Measurements from ENCODE around the gene SYPL2. TPM values are rescaled to one million over a fixed set of nuclear protein-coding genes. Genes with fewer than 3 reads are reported as not detected.

Gene SYPL2
- total RNA-seq, 1 donor from 2014 or later = 1.5 TPM

- DNase-seq (no peak), ATAC-seq (no peak)
- intact Hi-C loops (cut with DNase I) = no loop called here
- Histone ChIP-seq H3K36me3 (no peaks in the 10 kb centered on the region), H3K27ac (no peak overlapping the region), H3K9me3 (no peaks in the 10 kb centered on the region), H3K4me1 (peaks cover 3% of the 10 kb centered on the region), H3K4me3 (no peak overlapping the region), H3K27me3 (ENCODE audit: low read depth) (no peaks in the 10 kb centered on the region)
- TF ChIP-seq, protein P1, sequence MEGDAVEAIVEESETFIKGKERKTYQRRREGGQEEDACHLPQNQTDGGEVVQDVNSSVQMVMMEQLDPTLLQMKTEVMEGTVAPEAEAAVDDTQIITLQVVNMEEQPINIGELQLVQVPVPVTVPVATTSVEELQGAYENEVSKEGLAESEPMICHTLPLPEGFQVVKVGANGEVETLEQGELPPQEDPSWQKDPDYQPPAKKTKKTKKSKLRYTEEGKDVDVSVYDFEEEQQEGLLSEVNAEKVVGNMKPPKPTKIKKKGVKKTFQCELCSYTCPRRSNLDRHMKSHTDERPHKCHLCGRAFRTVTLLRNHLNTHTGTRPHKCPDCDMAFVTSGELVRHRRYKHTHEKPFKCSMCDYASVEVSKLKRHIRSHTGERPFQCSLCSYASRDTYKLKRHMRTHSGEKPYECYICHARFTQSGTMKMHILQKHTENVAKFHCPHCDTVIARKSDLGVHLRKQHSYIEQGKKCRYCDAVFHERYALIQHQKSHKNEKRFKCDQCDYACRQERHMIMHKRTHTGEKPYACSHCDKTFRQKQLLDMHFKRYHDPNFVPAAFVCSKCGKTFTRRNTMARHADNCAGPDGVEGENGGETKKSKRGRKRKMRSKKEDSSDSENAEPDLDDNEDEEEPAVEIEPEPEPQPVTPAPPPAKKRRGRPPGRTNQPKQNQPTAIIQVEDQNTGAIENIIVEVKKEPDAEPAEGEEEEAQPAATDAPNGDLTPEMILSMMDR (IDR thresholded peaks at IDR 0.05) = no peak
Measured at GRCh38 chr1:109432336-109432735, 34.0 kb upstream of the SYPL2 start.

GRCh38 chr1:109433322-109433721 lies 33.0 kb upstream of the SYPL2 start:
- TF ChIP-seq, protein P1 (IDR thresholded peaks at IDR 0.05) = no peak
- intact Hi-C loops (cut with DNase I) = no loop called here

DNA sequence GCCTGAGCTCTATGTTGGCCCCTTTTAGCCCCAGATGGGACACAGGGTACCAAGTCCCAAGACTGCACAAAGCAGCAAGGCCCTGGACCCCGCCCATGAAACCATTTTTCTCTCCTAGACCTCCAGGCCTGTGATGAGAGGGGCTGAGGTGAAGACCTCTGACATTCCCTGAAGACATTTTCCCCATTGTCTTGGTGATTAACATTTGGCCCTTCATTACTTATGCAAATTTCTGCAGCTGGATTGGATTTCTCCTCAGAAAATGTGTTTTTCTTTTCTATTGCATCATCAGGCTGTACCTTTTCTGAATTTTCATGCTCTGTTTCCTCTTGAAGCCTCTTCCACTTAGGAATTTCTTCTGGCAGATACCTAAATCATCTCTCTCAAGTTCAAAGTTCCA lies 31.9 kb upstream of the SYPL2 start:
- H3K9me3 ChIP-seq = no peaks in the 10 kb centered on the region
- intact Hi-C loops (cut with DNase I) = no loop called here
- H3K4me1 ChIP-seq = no peaks in the 10 kb centered on the region
- no peak overlapping the region for H3K27ac ChIP-seq
- no peaks in the 10 kb centered on the region for H3K36me3 ChIP-seq
- no peaks in the 10 kb centered on the region for H3K27me3 ChIP-seq (ENCODE audit: low read depth)
- no peak overlapping the region for H3K4me3 ChIP-seq
- no peak for DNase-seq
- ATAC-seq = no peak
- TF ChIP-seq, protein P1 (IDR thresholded peaks at IDR 0.05) = no peak

More at GRCh38 chr1:109433322-109433721, 33.0 kb upstream of the SYPL2 start:
- Histone ChIP-seq H3K4me3 (no peak overlapping the region), H3K27ac (no peak overlapping the region), H3K27me3 (ENCODE audit: low read depth) (no peaks in the 10 kb centered on the region), H3K4me1 (no peaks in the 10 kb centered on the region), H3K36me3 (no peaks in the 10 kb centered on the region), H3K9me3 (no peaks in the 10 kb centered on the region)
- no peak for DNase-seq
- ATAC-seq = no peak

DNA sequence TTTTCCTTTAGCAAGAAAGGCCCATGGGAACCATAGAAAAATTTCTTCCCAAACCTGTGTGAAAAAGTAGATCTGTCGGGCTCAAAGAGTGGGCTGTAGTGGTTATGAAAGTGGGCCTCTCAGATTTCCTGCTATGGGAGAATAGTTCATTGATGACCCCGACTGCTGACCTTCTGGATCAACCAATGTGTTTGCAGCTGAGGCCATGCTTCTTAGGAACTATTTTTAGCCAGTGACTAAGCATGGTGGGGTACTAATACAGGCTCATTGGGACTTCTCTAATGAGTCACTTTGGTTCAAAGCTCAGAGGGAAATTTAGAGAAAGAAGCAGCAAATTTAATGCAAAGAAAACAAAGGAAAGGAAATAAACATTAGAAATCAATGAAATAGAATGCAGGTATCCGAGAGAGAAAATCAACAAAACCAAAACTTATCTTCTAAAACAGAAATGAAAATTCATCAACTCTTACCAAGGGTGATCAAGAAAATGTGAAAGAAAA lies 27.5 kb upstream of the SYPL2 start:
- no peak overlapping the region for H3K27ac ChIP-seq
- H3K9me3 ChIP-seq = no peaks in the 10 kb centered on the region
- no peaks in the 10 kb centered on the region for H3K36me3 ChIP-seq
- no peaks in the 10 kb centered on the region for H3K4me1 ChIP-seq
- no peak overlapping the region for H3K4me3 ChIP-seq
- ATAC-seq = no peak
- peaks cover 6% of the 10 kb centered on the region for H3K27me3 ChIP-seq (ENCODE audit: low read depth)
- intact Hi-C loops (cut with DNase I) = no loop called here
- DNase-seq = no peak
- TF ChIP-seq, protein P1 (IDR thresholded peaks at IDR 0.05) = no peak

DNA sequence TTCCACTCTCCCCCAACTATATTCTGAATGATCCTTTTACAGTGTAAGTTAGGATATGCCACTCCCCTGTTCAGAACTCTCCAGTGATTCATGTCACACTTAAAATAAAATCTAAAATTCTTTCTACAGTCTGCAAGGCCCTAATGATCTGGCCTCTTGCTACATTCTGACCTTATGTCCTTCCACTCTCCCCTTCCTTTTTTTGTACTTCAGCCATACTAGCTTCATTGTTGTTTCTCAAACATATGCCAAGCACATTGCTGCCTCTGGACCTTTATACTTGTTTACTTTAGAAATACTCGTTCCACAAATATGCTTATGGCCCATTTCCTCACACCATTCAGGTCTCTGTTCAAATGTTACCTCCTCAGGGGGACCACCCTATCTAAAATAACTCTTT lies 25.3 kb upstream of the SYPL2 start:
- intact Hi-C loops (cut with DNase I) = no loop called here

More for the DNA sequence above, 25.3 kb upstream of the SYPL2 start:
- Histone ChIP-seq H3K4me1 (no peaks in the 10 kb centered on the region), H3K9me3 (no peaks in the 10 kb centered on the region), H3K4me3 (no peak overlapping the region), H3K27ac (no peak overlapping the region), H3K36me3 (no peaks in the 10 kb centered on the region), H3K27me3 (ENCODE audit: low read depth) (peaks cover 10% of the 10 kb centered on the region)
- TF ChIP-seq, protein P1 (IDR thresholded peaks at IDR 0.05) = no peak
- no peak for DNase-seq
- ATAC-seq = no peak
